ENCODE data around the gene EHMT1.
"Not testable (repeated sequence)": the region's sequence is repeated elsewhere in the genome, so short reads cannot be mapped to it uniquely, and the experiment has no call there.

The EHMT1 gene

GRCh38 chr9:137691646-137692351 lies 73.0 kb downstream of the EHMT1 start:
- no peak for DNase-seq (ENCODE audit: low read depth, low spot score)

GRCh38 chr9:137694236-137694959 lies 75.6 kb downstream of the EHMT1 start:
- DNase-seq (ENCODE audit: low read depth, low spot score) = peak; percentile 43

- DNase-seq (ENCODE audit: low read depth, low spot score) = peak; percentile 91
These were observed 76.4 kb downstream of the EHMT1 start for GRCh38 chr9:137694962-137695875.

- no peak for DNase-seq (ENCODE audit: low read depth, low spot score)
These were observed 77.5 kb downstream of the EHMT1 start for GRCh38 chr9:137696136-137696925.

DNA sequence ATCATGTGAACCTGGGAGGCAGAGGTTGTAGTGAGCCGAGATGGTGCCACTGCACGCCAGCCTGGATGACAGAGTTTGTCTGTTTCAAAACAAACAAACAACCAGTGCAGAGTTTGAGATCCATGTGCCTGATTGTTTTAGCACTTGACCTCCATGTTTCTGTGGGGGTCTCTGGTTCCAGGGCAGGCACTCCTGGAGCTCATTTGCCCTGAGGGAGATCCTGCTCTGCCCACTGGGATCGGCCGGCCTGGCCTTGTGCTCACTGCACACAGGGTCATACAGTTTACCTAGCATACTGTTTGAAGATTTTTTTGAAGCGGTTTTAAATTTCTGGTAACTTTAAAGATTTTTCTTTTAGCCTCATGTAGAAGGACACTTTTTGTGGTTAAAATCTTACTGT lies 78.4 kb downstream of the EHMT1 start:
- DNase-seq (ENCODE audit: low read depth, low spot score) = no peak

- no peak for DNase-seq (ENCODE audit: low read depth, low spot score)
These were observed 79.0 kb downstream of the EHMT1 start for GRCh38 chr9:137697832-137698231.

DNA sequence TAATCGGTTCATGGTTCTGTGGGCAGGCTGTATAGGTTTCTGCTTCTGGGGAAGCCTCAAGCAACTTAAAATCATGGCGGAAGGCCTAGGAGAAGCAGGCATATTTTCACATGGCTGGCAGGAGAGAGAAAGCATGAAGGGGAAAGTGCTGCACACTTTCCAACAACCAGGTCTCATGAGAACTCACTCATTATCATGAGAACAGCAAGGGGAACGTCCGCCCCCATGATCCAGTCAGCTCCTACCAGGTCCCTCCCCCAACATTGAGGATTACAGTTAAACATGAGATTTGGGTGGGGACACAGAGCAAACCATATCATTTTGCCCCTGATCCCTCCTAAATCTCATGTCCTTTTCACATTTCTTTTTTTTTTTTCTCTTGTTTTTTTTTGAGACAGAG lies 82.1 kb downstream of the EHMT1 start:
- DNase-seq (ENCODE audit: low read depth, low spot score) = no peak

- no peak for DNase-seq (ENCODE audit: low read depth, low spot score)
These were observed 84.0 kb downstream of the EHMT1 start for GRCh38 chr9:137702615-137703379.

- no peak for DNase-seq (ENCODE audit: low read depth, low spot score)
These were observed 85.2 kb downstream of the EHMT1 start for GRCh38 chr9:137703842-137704508.

DNA sequence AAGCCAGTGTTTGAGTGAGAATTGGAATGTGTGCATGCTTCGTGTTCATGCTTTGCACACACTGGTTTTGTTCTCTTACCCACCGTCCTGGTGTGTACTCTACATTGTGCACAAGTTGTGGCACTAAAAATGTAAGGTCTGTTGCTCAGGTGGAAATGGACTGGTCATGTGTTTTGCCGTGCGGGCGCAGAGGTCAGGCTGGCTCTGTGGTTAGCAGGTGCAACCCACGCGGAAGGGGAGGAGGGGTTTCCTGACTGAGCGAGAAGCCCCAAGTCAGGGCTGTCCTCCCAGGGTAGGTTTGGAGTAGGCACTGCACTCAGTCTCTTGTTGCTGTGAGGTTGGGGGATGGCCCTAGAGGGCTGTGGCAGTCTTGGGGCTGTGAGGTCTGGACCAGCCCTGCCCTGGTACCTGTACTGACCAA lies 86.6 kb downstream of the EHMT1 start:
- DNase-seq (ENCODE audit: low read depth, low spot score) = no peak

- no peak for DNase-seq (ENCODE audit: low read depth, low spot score)
These were observed 87.1 kb downstream of the EHMT1 start for GRCh38 chr9:137705906-137706305.

GRCh38 chr9:137707361-137707760 lies 88.6 kb downstream of the EHMT1 start:
- no peak for DNase-seq (ENCODE audit: low read depth, low spot score)

DNA sequence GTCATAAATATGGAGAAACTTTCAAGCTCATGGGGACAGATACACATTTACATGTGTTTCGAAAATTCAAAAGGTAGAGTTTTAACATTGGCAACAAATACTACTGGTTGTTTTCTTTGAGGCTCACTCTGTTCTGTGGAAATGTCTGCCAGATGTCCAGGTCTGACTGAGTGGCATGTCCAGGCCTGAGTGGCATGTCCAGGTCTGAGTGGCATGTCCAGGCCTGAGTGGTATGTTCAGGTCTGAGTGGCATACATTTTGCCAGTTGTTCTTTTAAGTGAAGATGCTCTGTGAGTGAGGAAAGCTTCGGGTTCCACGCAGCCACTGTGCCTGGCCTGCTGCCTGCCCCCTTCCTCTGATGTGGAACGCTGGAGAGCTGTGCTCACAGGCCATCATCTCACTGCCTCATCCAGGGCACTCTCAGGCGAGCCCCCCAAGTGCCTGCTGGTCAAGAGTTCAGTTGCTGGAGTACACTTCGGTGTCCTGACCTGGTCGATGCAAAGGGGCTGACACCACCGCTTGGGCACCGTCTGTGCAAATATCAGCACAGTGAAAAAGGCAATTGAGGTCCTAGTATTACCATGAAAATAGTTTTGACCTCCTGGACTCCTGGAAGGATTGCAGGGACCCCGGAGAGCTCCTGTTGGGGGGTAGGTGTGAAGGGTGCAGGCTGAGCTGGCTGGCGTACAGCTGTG lies 89.9 kb downstream of the EHMT1 start:
- no peak for DNase-seq (ENCODE audit: low read depth, low spot score)

GRCh38 chr9:137709411-137710101 lies 90.8 kb downstream of the EHMT1 start:
- DNase-seq (ENCODE audit: low read depth, low spot score) = no peak

- no peak for DNase-seq (ENCODE audit: low read depth, low spot score)
These were observed 91.9 kb downstream of the EHMT1 start for GRCh38 chr9:137710704-137711103.

DNA sequence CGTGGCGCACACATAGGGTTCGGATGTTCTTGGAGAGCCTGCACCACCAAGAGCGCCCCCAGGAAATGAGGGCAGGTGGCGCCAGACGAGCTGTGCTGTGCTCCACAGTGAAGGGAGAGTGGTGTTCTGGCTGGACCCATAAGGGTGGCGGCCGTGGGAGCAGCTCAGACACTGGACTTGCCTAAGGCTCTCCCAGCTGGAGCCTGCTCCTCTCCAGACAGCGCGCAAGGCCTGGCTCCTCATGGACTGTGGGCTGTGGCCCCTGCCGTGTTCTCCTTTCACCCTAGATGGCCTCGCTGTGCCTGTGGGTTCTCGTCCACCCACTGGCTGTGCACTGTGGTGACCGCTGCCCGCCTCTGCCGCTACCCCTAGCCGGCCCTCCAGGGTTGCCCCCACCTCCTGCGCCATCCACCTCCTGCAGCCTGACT lies 92.9 kb downstream of the EHMT1 start:
- no peak for DNase-seq (ENCODE audit: low read depth, low spot score)

DNA sequence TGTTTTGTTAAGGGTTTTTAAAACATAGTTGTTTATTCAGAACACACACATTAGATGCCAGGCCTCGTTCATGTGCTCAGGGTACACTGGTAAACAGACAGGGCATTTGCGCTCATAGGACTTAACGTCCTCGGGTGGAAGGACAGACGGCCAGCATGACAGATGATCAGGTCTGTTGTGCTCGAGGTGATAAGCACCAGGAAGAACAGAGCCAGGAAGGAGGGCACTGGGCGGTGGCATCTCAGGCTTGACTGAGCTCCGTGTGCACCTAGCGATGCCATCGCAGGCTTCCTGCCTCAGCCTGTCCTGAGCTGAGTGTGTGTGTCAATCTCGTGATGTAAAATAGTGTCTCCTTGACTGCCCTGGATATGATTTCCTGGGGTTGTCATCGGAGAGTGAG lies 96.5 kb downstream of the EHMT1 start:
- DNase-seq (ENCODE audit: low read depth, low spot score) = no peak

- DNase-seq (ENCODE audit: low read depth, low spot score) = not testable (repeated sequence)
These were observed 97.3 kb downstream of the EHMT1 start for GRCh38 chr9:137715866-137716693.

Measured in ELF-1 (cell line).